GM18502 (cell line): ENCODE measurements around the gene USP11.
"Not testable (repeated sequence)": the region's sequence is repeated elsewhere in the genome, so short reads cannot be mapped to it uniquely, and the experiment has no call there.

ENCODE experiments used
- ATAC-seq: cut with Tn5 transposase; IDR thresholded peaks from one replicate; pipeline ENCODE4 v1.9.1; 2021; ENCODE audit warnings: mild to moderate bottlenecking; ENCODE audit not compliant: unreplicated experiment, poor library complexity

USP11 gene

GRCh38 chrX:47242321-47242720 lies 9.5 kb downstream of the USP11 start:
- no peak for ATAC-seq

DNA sequence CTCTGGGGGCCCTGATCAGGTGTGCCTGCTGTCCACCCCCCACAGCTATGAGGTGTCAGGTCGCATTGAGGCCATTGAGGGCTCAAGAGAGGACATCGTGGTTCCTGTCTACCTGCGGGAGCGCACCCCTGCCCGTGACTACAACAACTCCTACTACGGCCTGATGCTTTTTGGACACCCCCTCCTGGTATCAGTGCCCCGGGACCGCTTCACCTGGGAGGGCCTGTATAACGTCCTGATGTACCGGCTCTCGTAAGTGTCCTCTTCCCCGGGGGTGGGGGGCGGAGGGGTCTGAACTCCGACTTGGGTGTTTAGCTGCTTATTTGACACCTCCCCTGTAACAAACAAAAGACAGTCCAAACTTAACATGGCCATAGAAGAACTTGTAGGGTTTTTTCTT lies 10.5 kb downstream of the USP11 start:
- no peak for ATAC-seq

- no peak for ATAC-seq
Measured at GRCh38 chrX:47244676-47245075, 11.9 kb downstream of the USP11 start.

DNA sequence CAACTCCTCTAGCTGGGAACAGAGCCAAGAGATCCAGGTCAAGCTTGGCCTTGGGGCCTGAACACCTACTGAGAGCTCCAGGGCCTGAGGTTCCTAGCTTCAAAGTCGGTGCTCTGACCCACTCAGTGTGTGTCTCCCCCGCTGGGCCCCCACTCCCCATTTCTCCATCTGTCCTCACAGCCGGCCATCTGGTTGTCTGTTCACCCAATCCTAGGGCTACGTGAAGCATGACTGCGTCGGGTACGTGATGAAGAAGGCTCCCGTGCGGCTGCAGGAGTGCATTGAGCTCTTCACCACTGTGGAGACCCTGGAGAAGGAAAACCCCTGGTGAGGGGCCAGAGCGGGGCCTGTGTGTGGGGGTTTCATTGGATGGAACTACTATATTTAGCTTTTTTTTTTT lies 12.3 kb downstream of the USP11 start:
- ATAC-seq, result no peak

- ATAC-seq, result no peak
Measured at GRCh38 chrX:47247206-47247998, 14.6 kb downstream of the USP11 start.

GRCh38 chrX:47247999-47248320 lies 15.2 kb downstream of the USP11 start:
- no peak for ATAC-seq

DNA sequence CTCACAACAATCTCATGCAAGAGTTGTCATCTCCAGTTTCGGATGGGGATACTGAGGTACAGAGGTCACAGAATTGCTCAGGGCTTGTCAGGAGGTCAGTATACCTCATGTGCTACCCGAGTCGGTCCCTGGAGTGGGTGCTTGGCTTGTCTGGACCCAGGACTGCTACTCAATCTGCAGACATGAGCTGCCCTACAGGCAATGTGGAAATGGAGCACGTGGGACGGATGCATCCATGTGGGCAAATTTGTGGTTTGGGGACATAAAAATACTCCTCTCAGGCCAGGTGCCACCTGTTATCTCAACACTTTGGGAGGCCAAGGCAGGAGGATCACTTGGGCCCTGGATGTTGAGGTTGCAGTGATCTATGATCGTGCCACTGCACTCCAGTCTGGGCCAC lies 15.8 kb downstream of the USP11 start:
- ATAC-seq, result no peak

DNA sequence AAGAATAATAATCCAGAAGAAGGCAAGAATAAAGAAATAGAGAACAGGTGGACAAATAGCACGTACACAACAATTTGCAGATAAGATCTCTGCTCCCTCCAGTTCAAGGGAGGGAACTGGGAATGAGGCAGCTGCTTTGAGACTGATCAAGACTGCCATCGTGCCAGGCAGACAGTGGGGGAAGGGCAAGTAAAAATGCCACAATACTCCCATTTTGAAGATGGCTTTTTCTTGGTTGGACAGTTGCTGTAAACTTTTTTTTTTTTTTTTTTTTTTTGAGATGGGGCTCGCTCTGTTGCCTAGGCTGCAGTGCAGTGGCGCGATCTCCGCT lies 17.2 kb downstream of the USP11 start:
- ATAC-seq, result no peak

DNA sequence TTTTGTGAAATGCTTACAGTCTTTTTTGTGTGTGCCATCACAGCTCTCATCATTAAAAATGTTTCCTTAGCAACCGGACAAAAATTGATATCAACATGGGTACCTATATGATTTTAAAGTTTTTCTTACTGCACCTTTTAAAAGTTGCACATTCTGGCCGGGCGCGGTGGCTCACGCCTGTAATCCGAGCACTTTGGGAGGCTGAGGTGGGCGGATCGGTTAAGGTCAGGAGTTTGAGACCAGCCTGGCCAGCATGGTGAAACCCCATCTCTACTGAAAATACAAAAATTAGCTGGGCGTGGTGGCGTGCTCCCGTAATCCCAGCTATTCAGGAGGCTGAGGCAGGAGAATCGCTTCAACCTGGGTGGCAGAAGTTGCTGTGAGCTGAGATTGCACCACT lies 24.8 kb downstream of the USP11 start:
- not testable (repeated sequence) for ATAC-seq

- ATAC-seq, result no peak
Measured at GRCh38 chrX:47264483-47265173, 31.8 kb downstream of the USP11 start.

GRCh38 chrX:47266643-47267042 lies 33.8 kb downstream of the USP11 start:
- ATAC-seq, result no peak

- ATAC-seq, result no peak
Measured at GRCh38 chrX:47272013-47272408, 39.2 kb downstream of the USP11 start.

- ATAC-seq, result no peak
Measured at GRCh38 chrX:47273011-47273730, 40.4 kb downstream of the USP11 start.

- ATAC-seq, result no peak
Measured at GRCh38 chrX:47278691-47279090, 45.9 kb downstream of the USP11 start.

DNA sequence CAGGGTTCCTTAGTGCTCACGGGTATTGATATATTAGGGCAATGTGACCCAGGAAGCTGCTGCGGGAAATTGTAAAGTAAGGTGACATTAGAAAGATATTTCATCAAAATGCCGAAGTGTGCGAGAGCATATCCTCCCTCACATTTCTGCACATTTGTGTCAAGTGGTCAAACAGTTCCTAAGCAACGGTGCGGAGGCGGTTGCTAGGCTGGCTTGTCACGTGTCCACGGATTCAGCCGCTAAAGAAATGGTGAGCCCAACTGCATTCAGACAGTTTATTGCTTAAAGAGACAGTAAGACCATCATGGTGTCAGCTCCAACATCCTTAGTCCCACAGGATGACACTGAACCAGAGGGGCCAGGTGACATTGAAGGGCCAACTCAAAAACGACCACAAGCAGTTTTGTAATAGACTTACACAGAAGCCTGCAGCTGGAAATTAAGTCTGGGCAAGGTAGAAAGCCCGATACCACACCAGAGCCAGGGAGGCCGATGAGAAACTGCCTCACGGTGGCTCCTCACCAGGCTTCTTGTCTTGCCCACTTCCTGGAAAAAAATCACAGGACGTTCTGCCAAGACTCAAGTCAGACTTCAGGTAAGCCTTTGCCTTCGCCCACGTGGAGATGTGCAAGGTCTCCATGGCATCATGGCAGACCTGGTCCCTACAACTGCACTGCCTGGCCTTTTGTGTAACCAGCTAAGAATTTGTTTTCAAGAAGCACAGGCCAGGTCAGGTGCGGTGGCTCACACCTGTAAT lies 50.4 kb downstream of the USP11 start:
- no peak for ATAC-seq

GRCh38 chrX:47284616-47285015 lies 51.8 kb downstream of the USP11 start:
- not testable (repeated sequence) for ATAC-seq

DNA sequence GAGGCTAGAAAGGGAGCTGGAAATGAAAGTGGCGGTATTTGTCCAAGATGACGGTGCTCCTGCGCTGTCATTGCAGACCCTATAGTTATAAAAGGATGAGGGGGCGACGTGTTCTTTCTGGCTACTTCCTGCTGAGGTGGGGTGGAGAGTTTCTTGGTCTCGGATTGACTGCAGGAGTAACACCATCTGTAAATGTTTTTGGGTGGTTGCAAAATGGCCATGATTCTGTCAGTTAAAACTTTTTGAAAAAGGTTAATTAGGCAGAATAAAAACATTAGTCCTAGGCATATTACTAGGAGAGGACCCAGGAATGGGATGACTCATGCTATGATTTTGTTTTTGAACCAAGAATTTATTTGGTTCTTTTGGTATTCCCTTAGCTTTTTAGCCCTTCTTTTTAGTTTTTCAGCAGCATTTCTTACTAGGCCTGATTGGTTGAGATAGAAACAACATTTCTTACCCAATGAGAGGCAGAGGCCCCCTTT lies 53.1 kb downstream of the USP11 start:
- ATAC-seq, result no peak

DNA sequence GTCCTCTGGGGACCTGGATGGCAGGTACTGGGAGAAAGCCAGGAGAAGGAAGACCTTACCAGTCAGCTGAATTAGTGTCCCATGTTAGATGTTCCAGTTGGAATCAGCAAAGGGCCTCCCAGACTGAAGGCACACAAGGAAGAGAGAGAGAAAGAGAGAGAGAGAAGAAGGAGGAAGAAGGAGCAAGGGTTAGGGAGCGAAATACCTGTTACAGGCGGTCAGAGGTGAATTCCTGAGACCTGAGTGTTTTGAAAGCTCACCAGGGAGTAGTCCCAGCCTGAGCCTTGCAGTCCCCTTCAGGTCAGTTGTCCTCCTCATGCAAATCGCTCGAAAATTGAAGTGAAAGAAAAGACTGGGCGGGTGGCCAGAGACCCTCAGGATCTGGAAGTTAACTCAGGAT lies 60.3 kb downstream of the USP11 start:
- ATAC-seq, result no peak

DNA sequence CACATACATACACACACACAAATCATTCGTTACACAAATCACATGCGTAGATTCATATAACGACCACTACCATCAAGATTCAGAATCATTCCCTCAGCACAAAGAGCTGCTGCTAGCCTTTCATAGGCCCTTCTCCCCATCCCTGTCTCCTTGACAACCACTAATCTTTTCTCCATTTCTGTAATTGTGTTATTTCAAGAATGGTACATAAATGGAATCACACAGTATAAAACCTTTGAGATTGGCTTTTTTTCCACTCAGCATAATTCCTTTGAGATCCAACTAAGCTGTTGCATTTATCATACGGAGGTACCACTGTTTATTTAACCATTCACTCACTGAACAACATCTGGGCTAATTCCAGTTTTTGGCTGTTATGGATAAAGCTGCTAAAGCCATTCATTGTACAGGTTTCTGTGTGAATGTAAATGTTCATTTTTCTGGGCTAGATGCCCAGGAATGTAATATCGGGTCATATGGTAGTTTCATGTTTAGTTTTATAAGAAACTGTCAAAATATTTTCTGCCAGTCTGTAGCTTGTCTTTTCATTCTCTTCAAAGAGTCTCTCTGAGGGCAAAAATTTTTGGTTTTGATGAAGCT lies 64.1 kb downstream of the USP11 start:
- no peak for ATAC-seq

DNA sequence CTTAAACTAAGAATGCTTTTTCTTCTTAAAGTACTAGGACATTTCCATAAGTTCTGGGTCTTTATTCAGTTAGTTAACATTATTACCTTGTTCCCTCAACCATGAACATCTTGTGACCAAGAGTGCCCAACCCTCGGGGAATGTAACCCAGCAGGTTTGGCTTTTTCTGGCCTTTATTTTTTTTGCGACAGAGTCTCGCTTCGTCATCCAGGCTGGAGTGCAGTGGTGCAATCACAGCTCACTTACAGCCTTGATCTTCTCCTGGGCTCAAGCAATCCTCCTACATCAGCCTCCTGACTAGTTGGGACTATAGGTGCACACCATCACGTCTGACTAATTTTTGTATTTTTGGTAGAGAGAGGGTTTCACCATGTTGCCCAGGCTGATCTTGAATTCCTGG lies 65.1 kb downstream of the USP11 start:
- ATAC-seq, result no peak
